CD14-positive monocyte (primary cell): Measurements from ENCODE around the gene GPR132. TPM values are rescaled to one million over a fixed set of nuclear protein-coding genes. Genes with fewer than 3 reads are reported as not detected.

Source experiments
- DNase-seq, 3 donors: peaks; one replicate each; pipeline ENCODE4 v3.0.0-alpha.2; 2011 to 2022
- H2AFZ ChIP-seq: 2 replicates; pipeline ENCODE4 v1.6.0; 2012; ENCODE audit warnings: mild to moderate bottlenecking, low read depth, low read length, inconsistent platforms; ENCODE audit not compliant: insufficient read depth, poor library complexity, severe bottlenecking
- H3K27ac ChIP-seq, 2 donors: 1 replicate in 1 of 2; 2 replicates in 1 of 2; pipeline ENCODE4 v1.5.1; 2012 to 2013; ENCODE audit warnings: low read length in 2 of 2, control low read depth in 1 of 2, inconsistent platforms in 1 of 2, low read depth in 1 of 2, mild to moderate bottlenecking in 1 of 2
- H3K27me3 ChIP-seq, 2 donors: one replicate each; pipeline versions ENCODE4 v1.6.0 to v1.6.1; 2011 to 2013; ENCODE audit warnings: low read length in 2 of 2; ENCODE audit not compliant: control insufficient read depth in 2 of 2, insufficient read depth in 2 of 2
- H3K36me3 ChIP-seq, 2 donors: replicated peaks in 1 of 2; 1 replicate in 1 of 2; 2 replicates in 1 of 2; pipeline versions ENCODE4 v1.5.1 to v1.6.1; 2012 to 2013; ENCODE audit warnings: low read length in 2 of 2, control low read depth in 1 of 2, inconsistent platforms in 1 of 2, mild to moderate bottlenecking in 1 of 2; ENCODE audit not compliant: insufficient read depth in 2 of 2, control insufficient read depth in 1 of 2
- H3K4me1 ChIP-seq, 2 donors: 1 replicate in 1 of 2; 2 replicates in 1 of 2; pipeline versions ENCODE4 v1.5.1 to v1.6.1; 2012 to 2013; ENCODE audit warnings: low read length in 2 of 2, control low read depth in 1 of 2, inconsistent platforms in 1 of 2, mild to moderate bottlenecking in 1 of 2, moderate library complexity in 1 of 2; ENCODE audit not compliant: insufficient read depth in 2 of 2, control insufficient read depth in 1 of 2
- H3K4me2 ChIP-seq: replicated peaks from 2 replicates; pipeline ENCODE3; 2012; ENCODE audit warnings: low read length, moderate library complexity, mild to moderate bottlenecking; ENCODE audit not compliant: poor library complexity, severe bottlenecking; ENCODE audit errors: extremely low read depth
- H3K4me3 ChIP-seq, 3 experiments: fragments of 200-600 bp in 1 of 3; sonication (generic) in 1 of 3; replicated peaks in 1 of 3; 1 replicate in 2 of 3; 2 replicates in 1 of 3; pipeline ENCODE4 v1.5.1; 2011 to 2013; ENCODE audit warnings: low read length in 3 of 3, mild to moderate bottlenecking in 3 of 3, control low read depth in 2 of 3, low read depth in 2 of 3, inconsistent platforms in 1 of 3, moderate library complexity in 1 of 3
- H3K79me2 ChIP-seq: 2 replicates; pipeline ENCODE4 v1.6.0; 2012; ENCODE audit warnings: mild to moderate bottlenecking, control low read depth, inconsistent platforms, low read length, moderate library complexity; ENCODE audit not compliant: insufficient read depth
- H3K9ac ChIP-seq: 2 replicates; pipeline ENCODE4 v1.6.0; 2017; ENCODE audit warnings: low read length, mild to moderate bottlenecking; ENCODE audit not compliant: insufficient read depth, poor library complexity, severe bottlenecking
- H3K9me3 ChIP-seq, 2 donors: replicated peaks in 1 of 2; 1 replicate in 1 of 2; 2 replicates in 1 of 2; pipeline versions ENCODE4 v1.5.1 to v1.6.1; 2012 to 2013; ENCODE audit warnings: low read length in 2 of 2, control low read depth in 1 of 2; ENCODE audit not compliant: control insufficient read depth in 1 of 2, insufficient read depth in 1 of 2
- H4K20me1 ChIP-seq: 2 replicates; pipeline ENCODE4 v1.6.0; 2012; ENCODE audit warnings: mild to moderate bottlenecking, low read length, control low read depth, moderate library complexity; ENCODE audit not compliant: insufficient read depth
- H3K27ac Mint-ChIP-seq, 7 donors: one replicate each; pipeline ENCODE4 v1.8.0; 2020; ENCODE audit warnings: mild to moderate bottlenecking in 7 of 7, mixed read lengths in 7 of 7, moderate library complexity in 6 of 7, inconsistent platforms in 2 of 7
- H3K27me3 Mint-ChIP-seq, 3 donors: one replicate each; pipeline ENCODE4 v1.8.0; 2021 to 2022; ENCODE audit warnings: low read depth in 3 of 3, mild to moderate bottlenecking in 3 of 3, mixed read lengths in 3 of 3, moderate library complexity in 3 of 3, inconsistent platforms in 1 of 3
- H3K36me3 Mint-ChIP-seq, 2 donors: one replicate each; pipeline ENCODE4 v1.8.0; 2020; ENCODE audit warnings: mixed read lengths in 2 of 2, inconsistent platforms in 1 of 2, mild to moderate bottlenecking in 1 of 2
- H3K4me1 Mint-ChIP-seq: one replicate; pipeline ENCODE4 v1.8.0; 2020; ENCODE audit warnings: mild to moderate bottlenecking, mixed read lengths
- H3K4me3 Mint-ChIP-seq, 2 donors: one replicate each; pipeline ENCODE4 v1.8.0; 2020; ENCODE audit warnings: mild to moderate bottlenecking in 2 of 2, mixed read lengths in 2 of 2, moderate library complexity in 1 of 2
- H3K9me3 Mint-ChIP-seq, 7 donors: one replicate each; pipeline ENCODE4 v1.8.0; 2020 to 2022; ENCODE audit warnings: mixed read lengths in 7 of 7, mild to moderate bottlenecking in 6 of 7, moderate library complexity in 6 of 7, inconsistent platforms in 2 of 7
- WGBS: methylation state at CpG from one replicate; pipeline ENCODE4 v1.1.5; 2013; ENCODE audit warnings: missing lambda C conversion rate; ENCODE audit not compliant: insufficient coverage; 5-methylcytosine and 5-hydroxymethylcytosine counted together
- intact Hi-C, 2 donors: fragments of 100-400 bp; cut with micrococcal nuclease; formaldehyde crosslinking; loops; one replicate each; pipeline versions ENCODE4 v1.15.0 to v1.15.1; 2023
- polyA plus RNA-seq, 3 donors: library from polyadenylated mRNA; depleted of rRNA in 1 of 3; unstranded in 2 of 3; stranded (reverse) in 1 of 3; fragments of 300-500 nt in 2 of 3; fragments of >200 nt in 1 of 3; fragmentation: Illumina TruSeq in 2 of 3; gene quantifications; 1 replicate in 2 of 3; 2 replicates in 1 of 3; pipeline ENCODE4 v1.2.3, GENCODE V29; 2012 to 2021
- TF ChIP-seq, protein P1 (sequence below): fragments of 200-600 bp; IDR thresholded peaks from one replicate; pipeline ENCODE4 v1.8.0; 2022; ENCODE audit warnings: antibody characterized with exemption, mild to moderate bottlenecking

Gene GPR132
- polyA plus RNA-seq, 3 donors: 6.3 to 19.0 (median 13.0) TPM

- TF ChIP-seq, protein P1, sequence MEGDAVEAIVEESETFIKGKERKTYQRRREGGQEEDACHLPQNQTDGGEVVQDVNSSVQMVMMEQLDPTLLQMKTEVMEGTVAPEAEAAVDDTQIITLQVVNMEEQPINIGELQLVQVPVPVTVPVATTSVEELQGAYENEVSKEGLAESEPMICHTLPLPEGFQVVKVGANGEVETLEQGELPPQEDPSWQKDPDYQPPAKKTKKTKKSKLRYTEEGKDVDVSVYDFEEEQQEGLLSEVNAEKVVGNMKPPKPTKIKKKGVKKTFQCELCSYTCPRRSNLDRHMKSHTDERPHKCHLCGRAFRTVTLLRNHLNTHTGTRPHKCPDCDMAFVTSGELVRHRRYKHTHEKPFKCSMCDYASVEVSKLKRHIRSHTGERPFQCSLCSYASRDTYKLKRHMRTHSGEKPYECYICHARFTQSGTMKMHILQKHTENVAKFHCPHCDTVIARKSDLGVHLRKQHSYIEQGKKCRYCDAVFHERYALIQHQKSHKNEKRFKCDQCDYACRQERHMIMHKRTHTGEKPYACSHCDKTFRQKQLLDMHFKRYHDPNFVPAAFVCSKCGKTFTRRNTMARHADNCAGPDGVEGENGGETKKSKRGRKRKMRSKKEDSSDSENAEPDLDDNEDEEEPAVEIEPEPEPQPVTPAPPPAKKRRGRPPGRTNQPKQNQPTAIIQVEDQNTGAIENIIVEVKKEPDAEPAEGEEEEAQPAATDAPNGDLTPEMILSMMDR: no peak
- H3K9ac ChIP-seq: peak overlapping the region; percentile 89
- Mint-ChIP-seq H3K27me3 (peaks cover 0 to 3% (median 0%) of the 10 kb centered on the region in 3 donors), H3K4me3 (peak overlapping the region; percentile 77 to 85), H3K4me1 (peaks cover 68% of the 10 kb centered on the region), H3K36me3 (peaks cover 36 to 53% of the 10 kb centered on the region in 2 donors), H3K9me3 (peaks cover 0 to 3% (median 0%) of the 10 kb centered on the region in 7 donors), H3K27ac (peak overlapping the region; percentile 89 to 99 (median 92))
- peaks cover 70% of the 10 kb centered on the region for H4K20me1 ChIP-seq
- H3K36me3 ChIP-seq: peaks cover 23 to 31% of the 10 kb centered on the region in 2 donors
- 65% methylated on average over 13 of the region's 16 CpGs for whole genome bisulfite sequencing
- H3K4me1 ChIP-seq: peaks cover 70 to 72% of the 10 kb centered on the region in 2 donors
- peaks cover 100% of the 10 kb centered on the region for H3K79me2 ChIP-seq
- peak overlapping the region in 2 of 3 experiments; percentile 51 to 87 for H3K4me3 ChIP-seq
- no peaks in the 10 kb centered on the region for H3K9me3 ChIP-seq
- intact Hi-C loops: loop anchor here (5.0 to 10.0 kb wide), 2 partner anchors 32 to 425 kb away; partner anchors contain the start of gene CRIP1 (in 1 of the 2)
- H3K27me3 ChIP-seq: no peaks in the 10 kb centered on the region
- H3K4me2 ChIP-seq: peak overlapping the region; percentile 89
- peak in 1 of 3 donors; percentile 8 for DNase-seq
- H2AFZ ChIP-seq: no peak overlapping the region
- H3K27ac ChIP-seq: peak overlapping the region; percentile 99 to 100
Observed at GRCh38 chr14:105059925-105060565, 5.2 kb downstream of the GPR132 start.

DNA sequence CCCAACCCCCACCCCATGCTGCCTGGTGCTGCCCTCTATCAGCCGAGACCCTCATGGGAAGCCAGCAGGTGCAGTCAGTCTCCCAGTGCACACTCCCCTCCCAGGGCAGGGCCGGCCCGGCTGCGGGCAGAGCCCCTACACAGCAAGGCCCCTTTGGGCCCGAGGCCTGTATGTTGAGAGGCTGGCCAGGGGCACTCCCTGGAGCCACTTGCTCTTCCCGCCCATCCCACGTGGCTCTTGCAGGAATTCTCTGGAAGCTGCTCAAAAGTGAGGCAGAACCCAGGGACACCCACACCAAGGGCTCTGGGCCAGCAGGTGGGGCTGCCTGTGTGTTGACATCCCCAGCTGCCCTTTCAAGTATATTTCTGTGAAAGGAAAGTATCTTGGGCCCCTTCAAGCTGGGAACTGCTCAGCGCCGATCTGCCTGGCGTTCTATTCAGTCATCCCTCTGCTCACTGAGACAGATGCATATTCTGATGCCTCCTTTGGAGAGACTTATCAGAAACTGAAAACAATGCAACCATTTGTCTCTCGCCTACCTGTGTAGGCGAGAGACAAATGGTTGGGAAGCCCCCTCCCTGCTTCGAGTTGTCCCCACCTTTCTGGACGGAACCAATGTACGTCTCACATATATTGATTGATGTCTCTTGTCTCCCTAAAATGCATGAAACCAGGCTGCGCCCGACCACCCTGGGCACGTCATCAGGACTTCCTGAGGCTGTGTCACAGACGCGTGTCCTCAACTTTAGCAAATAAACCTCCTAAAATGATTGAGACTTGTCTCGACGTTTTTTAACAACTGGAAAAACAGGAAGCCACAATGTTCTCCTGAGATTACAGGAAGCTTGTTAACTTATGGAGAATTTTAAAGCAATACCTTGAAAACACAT, 6.0 kb downstream of the GPR132 start:
- Histone ChIP-seq H2AFZ (no peak overlapping the region), H3K4me1 (peaks cover 64 to 65% of the 10 kb centered on the region in 2 donors), H3K27ac (peak overlapping the region; percentile 99 to 100), H4K20me1 (peaks cover 78% of the 10 kb centered on the region), H3K36me3 (peaks cover 31 to 39% of the 10 kb centered on the region in 2 donors), H3K79me2 (peaks cover 96% of the 10 kb centered on the region), H3K4me2 (peak overlapping the region; percentile 89), H3K9ac (peak overlapping the region; percentile 89), H3K4me3 (peak overlapping the region in 1 of 3 experiments; percentile 87), H3K9me3 (no peaks in the 10 kb centered on the region), H3K27me3 (no peaks in the 10 kb centered on the region)
- Mint-ChIP-seq H3K27ac (peak overlapping the region; percentile 87 to 99 (median 89)), H3K36me3 (peaks cover 35 to 59% of the 10 kb centered on the region in 2 donors), H3K27me3 (peaks cover 0 to 3% (median 0%) of the 10 kb centered on the region in 3 donors), H3K4me3 (peak overlapping the region; percentile 77 to 85), H3K4me1 (peaks cover 63% of the 10 kb centered on the region), H3K9me3 (peaks cover 0 to 3% (median 0%) of the 10 kb centered on the region in 7 donors)
- DNase-seq: peak in 2 of 3 donors; percentile 44 to 52
- intact Hi-C loops: loop anchor here (5.0 kb wide), 1 partner anchor 33 kb away; no protein-coding TSS in a partner anchor
- TF ChIP-seq, protein P1: peak; percentile 25
- WGBS: 46% methylated on average over 18 of the region's 22 CpGs
